ENCODE measurements around the gene MSANTD1. TPM values are rescaled to one million over a fixed set of nuclear protein-coding genes. Genes with fewer than 3 reads are reported as not detected.

The MSANTD1 gene
- total RNA-seq, 1 experiment from 2014 or later: 0.71 TPM

DNA sequence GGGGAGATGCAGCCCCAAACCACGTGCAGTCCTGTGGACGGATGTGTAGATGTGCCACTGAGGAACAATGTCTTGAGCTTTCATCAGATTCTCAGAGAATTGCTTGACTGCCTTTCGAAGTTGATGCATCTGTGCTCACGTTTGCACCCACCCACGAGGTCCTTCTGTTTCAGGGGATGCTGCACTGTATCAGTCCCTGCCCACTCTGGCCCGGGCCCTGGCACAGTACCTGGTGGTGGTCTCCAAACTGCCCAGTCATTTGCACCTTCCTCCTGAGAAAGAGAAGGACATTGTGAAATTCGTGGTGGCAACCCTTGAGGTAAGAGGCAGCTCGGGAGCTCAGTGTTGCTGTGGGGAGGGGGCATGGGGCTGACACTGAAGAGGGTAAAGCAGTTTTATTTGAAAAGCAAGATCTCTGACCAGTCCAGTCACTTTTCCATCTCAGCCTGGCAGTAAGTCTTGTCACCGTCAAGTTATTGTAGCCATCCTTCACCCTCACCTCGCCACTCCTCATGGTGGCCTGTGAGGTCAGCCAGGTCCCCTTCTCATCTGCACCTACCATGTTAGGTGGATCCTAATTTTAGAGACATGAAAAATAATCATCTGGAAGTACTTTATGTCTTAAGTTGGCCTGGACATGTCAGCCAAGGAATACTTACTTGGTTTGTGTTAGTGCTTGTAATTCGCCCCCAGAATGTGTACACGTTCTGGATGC, 36.4 kb upstream of the MSANTD1 start:
- H3K9me2 ChIP-seq (ENCODE audit: insufficient read depth): no peaks in the 10 kb centered on the region
- CTCF ChIA-PET: no interaction called here
- H3K4me3 ChIP-seq (replicated peaks in 1 of 2; ENCODE audit: low read depth in 1 of 2, low read length in 2 of 2): no peak overlapping the region
- H3K79me2 ChIP-seq (ENCODE audit: insufficient read depth, low read length): no peaks in the 10 kb centered on the region
- no peaks in the 10 kb centered on the region for H3K27me3 ChIP-seq (ENCODE audit: insufficient read depth, low read length)
- no peak overlapping the region for H3K27ac ChIP-seq (ENCODE audit: low read depth, low read length)
- intact Hi-C loops (cut with micrococcal nuclease): no loop called here
- POLR2A ChIA-PET: no interaction called here
- no peak overlapping the region for H3K9ac ChIP-seq (ENCODE audit: low read length)
- ATAC-seq (no peak), DNase-seq (ENCODE audit: low read depth, low spot score) (no peak)
- RAD21 ChIA-PET (ENCODE audit: low non-redundant PET in 1 of 2, low total read pairs in 2 of 2, uncharacterized antibody in 2 of 2, unreplicated experiment in 2 of 2): no interaction called here
- no peak overlapping the region for H3K4me2 ChIP-seq (ENCODE audit: low read length)
- peaks cover 12 to 33% of the 10 kb centered on the region in 2 experiments for H3K36me3 ChIP-seq (ENCODE audit: control insufficient read depth in 1 of 2, insufficient read depth in 2 of 2, low read length in 2 of 2)
- BruUV-seq (replicated peaks): no TSS peak
- no peaks in the 10 kb centered on the region for H3K4me1 ChIP-seq (ENCODE audit: control insufficient read depth in 1 of 2, insufficient read depth in 2 of 2, low read length in 2 of 2)
- no peaks in the 10 kb centered on the region for H4K20me1 ChIP-seq (ENCODE audit: insufficient read depth)
- TF ChIP-seq EZH2phosphoT487 (IDR thresholded peaks at IDR 0.05; ENCODE audit: borderline replicate concordance): no peak
- TF ChIP-seq EZH2 (IDR thresholded peaks at IDR 0.05): no peak
- no peak for TF ChIP-seq EGR1 (IDR thresholded peaks at IDR 0.05; ENCODE audit: low read depth)
- TF ChIP-seq YY1 (IDR thresholded peaks at IDR 0.05; ENCODE audit: extremely low read depth, insufficient replicate concordance, low read depth, low read length): no peak
- TF ChIP-seq CBX3 (IDR thresholded peaks at IDR 0.05; ENCODE audit: low read depth): no peak
- TF ChIP-seq POLR2A (IDR thresholded peaks at IDR 0.05; ENCODE audit: borderline replicate concordance, extremely low read depth, insufficient read depth, insufficient read length): no peak
- TF ChIP-seq, protein P1, sequence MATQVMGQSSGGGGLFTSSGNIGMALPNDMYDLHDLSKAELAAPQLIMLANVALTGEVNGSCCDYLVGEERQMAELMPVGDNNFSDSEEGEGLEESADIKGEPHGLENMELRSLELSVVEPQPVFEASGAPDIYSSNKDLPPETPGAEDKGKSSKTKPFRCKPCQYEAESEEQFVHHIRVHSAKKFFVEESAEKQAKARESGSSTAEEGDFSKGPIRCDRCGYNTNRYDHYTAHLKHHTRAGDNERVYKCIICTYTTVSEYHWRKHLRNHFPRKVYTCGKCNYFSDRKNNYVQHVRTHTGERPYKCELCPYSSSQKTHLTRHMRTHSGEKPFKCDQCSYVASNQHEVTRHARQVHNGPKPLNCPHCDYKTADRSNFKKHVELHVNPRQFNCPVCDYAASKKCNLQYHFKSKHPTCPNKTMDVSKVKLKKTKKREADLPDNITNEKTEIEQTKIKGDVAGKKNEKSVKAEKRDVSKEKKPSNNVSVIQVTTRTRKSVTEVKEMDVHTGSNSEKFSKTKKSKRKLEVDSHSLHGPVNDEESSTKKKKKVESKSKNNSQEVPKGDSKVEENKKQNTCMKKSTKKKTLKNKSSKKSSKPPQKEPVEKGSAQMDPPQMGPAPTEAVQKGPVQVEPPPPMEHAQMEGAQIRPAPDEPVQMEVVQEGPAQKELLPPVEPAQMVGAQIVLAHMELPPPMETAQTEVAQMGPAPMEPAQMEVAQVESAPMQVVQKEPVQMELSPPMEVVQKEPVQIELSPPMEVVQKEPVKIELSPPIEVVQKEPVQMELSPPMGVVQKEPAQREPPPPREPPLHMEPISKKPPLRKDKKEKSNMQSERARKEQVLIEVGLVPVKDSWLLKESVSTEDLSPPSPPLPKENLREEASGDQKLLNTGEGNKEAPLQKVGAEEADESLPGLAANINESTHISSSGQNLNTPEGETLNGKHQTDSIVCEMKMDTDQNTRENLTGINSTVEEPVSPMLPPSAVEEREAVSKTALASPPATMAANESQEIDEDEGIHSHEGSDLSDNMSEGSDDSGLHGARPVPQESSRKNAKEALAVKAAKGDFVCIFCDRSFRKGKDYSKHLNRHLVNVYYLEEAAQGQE (IDR thresholded peaks at IDR 0.05; ENCODE audit: low read depth): no peak
- TF ChIP-seq, protein P2, sequence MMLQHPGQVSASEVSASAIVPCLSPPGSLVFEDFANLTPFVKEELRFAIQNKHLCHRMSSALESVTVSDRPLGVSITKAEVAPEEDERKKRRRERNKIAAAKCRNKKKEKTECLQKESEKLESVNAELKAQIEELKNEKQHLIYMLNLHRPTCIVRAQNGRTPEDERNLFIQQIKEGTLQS (IDR thresholded peaks at IDR 0.05): no peak
- TF ChIP-seq ELF1 (IDR thresholded peaks at IDR 0.05; ENCODE audit: borderline replicate concordance, low read depth): no peak
- TF ChIP-seq, protein P3, sequence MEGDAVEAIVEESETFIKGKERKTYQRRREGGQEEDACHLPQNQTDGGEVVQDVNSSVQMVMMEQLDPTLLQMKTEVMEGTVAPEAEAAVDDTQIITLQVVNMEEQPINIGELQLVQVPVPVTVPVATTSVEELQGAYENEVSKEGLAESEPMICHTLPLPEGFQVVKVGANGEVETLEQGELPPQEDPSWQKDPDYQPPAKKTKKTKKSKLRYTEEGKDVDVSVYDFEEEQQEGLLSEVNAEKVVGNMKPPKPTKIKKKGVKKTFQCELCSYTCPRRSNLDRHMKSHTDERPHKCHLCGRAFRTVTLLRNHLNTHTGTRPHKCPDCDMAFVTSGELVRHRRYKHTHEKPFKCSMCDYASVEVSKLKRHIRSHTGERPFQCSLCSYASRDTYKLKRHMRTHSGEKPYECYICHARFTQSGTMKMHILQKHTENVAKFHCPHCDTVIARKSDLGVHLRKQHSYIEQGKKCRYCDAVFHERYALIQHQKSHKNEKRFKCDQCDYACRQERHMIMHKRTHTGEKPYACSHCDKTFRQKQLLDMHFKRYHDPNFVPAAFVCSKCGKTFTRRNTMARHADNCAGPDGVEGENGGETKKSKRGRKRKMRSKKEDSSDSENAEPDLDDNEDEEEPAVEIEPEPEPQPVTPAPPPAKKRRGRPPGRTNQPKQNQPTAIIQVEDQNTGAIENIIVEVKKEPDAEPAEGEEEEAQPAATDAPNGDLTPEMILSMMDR (IDR thresholded peaks at IDR 0.05 in 2 of 3, conservative IDR thresholded peaks at IDR 0.05 in 1 of 3; ENCODE audit: borderline replicate concordance in 1 of 3, insufficient read depth in 1 of 3, low read depth in 2 of 3, low read length in 2 of 3): no peak
- TF ChIP-seq FOSL1 (IDR thresholded peaks at IDR 0.05; ENCODE audit: low read depth): no peak
- no peak for TF ChIP-seq SIN3A (IDR thresholded peaks at IDR 0.05; ENCODE audit: low read depth)
- no peak for TF ChIP-seq POLR2AphosphoS5 (IDR thresholded peaks at IDR 0.05; ENCODE audit: low read depth, low read length)
- TF ChIP-seq RAD21 (IDR thresholded peaks at IDR 0.05; ENCODE audit: low read depth): no peak
- no peak for TF ChIP-seq TCF7L2 (IDR thresholded peaks at IDR 0.05; ENCODE audit: borderline replicate concordance, extremely low read depth, insufficient read depth, insufficient read length)
- TF ChIP-seq, protein P4, sequence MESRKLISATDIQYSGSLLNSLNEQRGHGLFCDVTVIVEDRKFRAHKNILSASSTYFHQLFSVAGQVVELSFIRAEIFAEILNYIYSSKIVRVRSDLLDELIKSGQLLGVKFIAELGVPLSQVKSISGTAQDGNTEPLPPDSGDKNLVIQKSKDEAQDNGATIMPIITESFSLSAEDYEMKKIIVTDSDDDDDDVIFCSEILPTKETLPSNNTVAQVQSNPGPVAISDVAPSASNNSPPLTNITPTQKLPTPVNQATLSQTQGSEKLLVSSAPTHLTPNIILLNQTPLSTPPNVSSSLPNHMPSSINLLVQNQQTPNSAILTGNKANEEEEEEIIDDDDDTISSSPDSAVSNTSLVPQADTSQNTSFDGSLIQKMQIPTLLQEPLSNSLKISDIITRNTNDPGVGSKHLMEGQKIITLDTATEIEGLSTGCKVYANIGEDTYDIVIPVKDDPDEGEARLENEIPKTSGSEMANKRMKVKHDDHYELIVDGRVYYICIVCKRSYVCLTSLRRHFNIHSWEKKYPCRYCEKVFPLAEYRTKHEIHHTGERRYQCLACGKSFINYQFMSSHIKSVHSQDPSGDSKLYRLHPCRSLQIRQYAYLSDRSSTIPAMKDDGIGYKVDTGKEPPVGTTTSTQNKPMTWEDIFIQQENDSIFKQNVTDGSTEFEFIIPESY (IDR thresholded peaks at IDR 0.05; ENCODE audit: extremely low read depth, insufficient replicate concordance, low read length): no peak
- no peak overlapping the region for H2AFZ ChIP-seq (ENCODE audit: low read depth, low read length, poor library complexity, severe bottlenecking)
- H3K9me3 ChIP-seq (ENCODE audit: control insufficient read depth in 1 of 2, insufficient read depth in 1 of 2, low read depth in 1 of 2, low read length in 2 of 2): no peaks in the 10 kb centered on the region

Measured in HCT116 (cell line).